Right ventricle myocardium inferior (tissue), 1 donor: ENCODE measurements around the gene SERPINI2. TPM values are rescaled to one million over a fixed set of nuclear protein-coding genes. Genes with fewer than 3 reads are reported as not detected.
"Not testable (repeated sequence)": the region's sequence is repeated elsewhere in the genome, so short reads cannot be mapped to it uniquely, and the experiment has no call there.

Experiments
- ATAC-seq: fragments of 200-7000 bp; cut with Tn5 transposase; one replicate; pipeline ENCODE4 v1.9.1; 2020; ENCODE audit warnings: mild to moderate bottlenecking, moderate library complexity
- DNase-seq: peaks from one replicate; pipeline ENCODE4 v3.0.0; 2021; ENCODE audit errors: missing footprints
- intact Hi-C: fragments of 100-400 bp; cut with DNase I; formaldehyde crosslinking; loops from one replicate; pipeline ENCODE4 v1.11.0; 2022
- total RNA-seq: library from RNA; stranded (reverse); fragmentation: NEBNext Ultra II Directional; extraction: Animal tissue kit (Norgen Biotek cat#: 25700); gene quantifications from one replicate; pipeline ENCODE4 v1.2.1, GENCODE V29; 2021
- donor health status: DM: no; HTN: yes; CAD: no; lungs with severe emphysema.

The SERPINI2 gene
- total RNA-seq, 1 donor from 2014 or later, result not detected

DNA sequence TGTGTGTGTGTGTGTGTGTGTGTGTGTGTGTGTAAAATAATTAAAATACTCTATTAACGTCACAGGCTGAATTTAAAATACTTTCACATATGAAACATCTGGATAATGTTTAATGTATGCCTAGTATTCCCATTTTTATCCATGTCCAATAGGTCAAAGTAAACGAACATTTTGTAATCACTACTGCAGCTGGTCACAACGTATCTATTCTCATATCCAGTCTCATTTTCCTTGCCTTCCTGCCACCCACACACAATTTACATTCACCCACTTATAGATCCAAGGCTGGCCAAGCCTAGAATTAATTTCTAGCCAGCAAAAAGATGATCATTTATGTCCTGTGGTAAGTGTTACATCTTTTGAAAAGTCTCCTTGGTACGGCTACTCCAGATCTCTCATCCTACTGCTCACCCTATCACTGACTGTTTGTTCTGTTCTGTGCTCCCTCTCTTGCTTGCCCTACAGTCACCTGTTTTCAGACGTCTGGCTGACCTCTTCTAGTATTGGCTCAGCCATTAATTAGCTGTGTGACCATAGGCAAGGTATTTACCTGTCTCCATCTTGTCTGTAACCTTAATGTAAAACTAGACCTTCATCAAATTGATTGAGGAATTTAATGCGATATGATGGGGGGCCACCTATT lies 17.6 kb downstream of the SERPINI2 start:
- intact Hi-C loops, result no loop called here
- ATAC-seq, result no peak
- no peak for DNase-seq

DNA sequence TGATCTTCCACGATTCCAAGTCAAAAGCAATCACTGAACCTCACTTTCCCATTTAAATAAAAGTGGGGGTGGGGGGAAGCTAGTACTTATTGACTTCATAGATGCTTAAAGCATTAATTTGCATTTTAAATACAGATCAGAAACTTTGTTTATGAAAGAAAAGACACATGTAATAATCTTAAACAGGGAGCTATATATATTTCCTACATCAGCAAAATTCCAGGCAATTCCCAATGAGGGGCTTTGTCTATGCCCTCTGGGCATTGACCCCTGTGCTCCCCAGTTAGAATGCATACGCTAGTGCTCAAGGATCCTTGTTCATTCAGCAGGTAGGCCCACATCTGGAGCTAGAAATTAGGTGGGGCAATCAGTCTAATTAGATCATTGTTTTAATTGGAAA lies 20.0 kb downstream of the SERPINI2 start:
- DNase-seq (no peak), ATAC-seq (no peak)
- intact Hi-C loops, result no loop called here

GRCh38 chr3:167451282-167451681 lies 22.6 kb downstream of the SERPINI2 start:
- DNase-seq (no peak), ATAC-seq (no peak)
- intact Hi-C loops, result no loop called here

DNA sequence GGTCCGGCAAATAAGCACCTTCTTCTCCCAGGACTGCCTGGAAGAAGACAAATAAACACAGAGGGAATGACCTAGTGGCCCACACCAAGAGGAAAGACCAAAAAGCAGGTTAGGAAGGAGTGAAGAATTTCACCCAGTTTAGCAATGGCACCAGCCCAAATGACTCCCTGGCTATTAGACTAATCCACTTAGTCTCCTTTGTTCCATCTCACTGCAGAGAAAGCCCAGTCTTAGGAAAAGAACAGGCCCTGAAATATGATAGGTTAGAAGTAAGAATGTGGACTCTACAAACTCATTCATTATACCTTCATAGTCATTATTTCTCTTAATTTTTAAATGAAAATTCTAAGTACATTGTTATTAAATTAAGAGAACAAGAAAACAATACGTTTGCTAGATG lies 23.2 kb downstream of the SERPINI2 start:
- DNase-seq (no peak), ATAC-seq (no peak)

DNA sequence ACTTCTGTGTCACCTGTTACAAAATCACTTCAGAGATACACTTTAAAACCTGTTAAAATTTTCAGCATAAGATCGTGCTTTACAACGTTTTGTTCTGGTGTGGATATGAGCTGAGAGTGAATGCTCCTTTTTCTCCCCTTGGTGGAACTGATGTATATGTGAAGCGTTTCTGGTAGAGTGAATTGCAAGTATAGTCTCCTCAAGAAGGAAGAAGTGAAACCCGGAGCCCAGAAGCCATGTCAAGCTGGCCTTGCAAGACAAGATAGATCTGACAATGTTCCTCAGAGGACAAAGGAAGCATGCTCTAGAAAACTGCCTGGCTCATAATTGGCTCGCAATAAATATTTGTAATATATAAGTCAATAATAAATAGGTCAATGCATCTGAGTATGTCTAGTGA lies 23.6 kb downstream of the SERPINI2 start:
- DNase-seq (no peak), ATAC-seq (no peak)
- intact Hi-C loops, result no loop called here

More for the DNA sequence above, 23.2 kb downstream of the SERPINI2 start:
- intact Hi-C loops, result no loop called here

GRCh38 chr3:167445491-167445890 lies 28.4 kb downstream of the SERPINI2 start:
- no peak for ATAC-seq
- intact Hi-C loops, result no loop called here
- DNase-seq, result no peak

DNA sequence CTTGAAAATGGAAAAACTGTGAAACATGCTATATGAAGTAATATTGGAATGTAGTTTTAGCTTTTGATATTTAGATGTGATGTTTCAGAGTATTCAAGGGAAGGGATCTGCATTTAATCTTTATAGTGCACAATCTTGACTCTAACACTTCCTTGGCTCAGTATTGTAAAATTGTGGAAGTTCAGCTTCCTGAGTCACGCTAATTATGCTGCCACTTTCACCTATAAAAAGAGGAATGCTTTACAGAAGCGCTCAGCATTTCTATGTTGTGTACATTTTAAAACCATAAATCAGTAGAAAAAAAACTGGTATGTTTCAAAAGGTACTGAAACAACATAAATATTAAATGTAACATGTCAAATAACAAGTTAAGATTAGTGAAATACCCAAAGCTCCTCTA lies 32.6 kb downstream of the SERPINI2 start:
- DNase-seq (no peak), ATAC-seq (no peak)
- intact Hi-C loops, result no loop called here

- no peak for ATAC-seq
- no peak for DNase-seq
- intact Hi-C loops, result no loop called here
Measured at GRCh38 chr3:167437428-167438139, 36.3 kb downstream of the SERPINI2 start.

DNA sequence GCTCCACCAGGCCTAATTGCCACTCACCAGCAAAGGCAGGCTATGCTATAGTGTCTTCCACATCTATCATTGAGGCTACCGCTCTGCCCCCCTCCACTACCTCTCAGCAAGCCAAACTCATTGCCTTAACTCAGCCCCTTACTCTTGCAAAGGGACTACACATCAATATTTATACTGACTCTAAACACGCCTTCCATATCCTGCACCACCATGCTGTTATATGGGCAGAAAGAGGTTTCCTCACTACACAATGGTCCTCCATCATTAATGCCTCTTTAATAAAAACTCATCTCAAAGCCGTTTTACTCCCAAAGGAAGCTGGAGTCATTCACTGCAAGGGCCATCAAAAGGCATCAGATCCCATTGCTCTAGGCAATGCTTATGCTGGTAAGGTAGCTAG lies 46.9 kb downstream of the SERPINI2 start:
- DNase-seq, ATAC-seq, intact Hi-C loops: not testable (repeated sequence)

DNA sequence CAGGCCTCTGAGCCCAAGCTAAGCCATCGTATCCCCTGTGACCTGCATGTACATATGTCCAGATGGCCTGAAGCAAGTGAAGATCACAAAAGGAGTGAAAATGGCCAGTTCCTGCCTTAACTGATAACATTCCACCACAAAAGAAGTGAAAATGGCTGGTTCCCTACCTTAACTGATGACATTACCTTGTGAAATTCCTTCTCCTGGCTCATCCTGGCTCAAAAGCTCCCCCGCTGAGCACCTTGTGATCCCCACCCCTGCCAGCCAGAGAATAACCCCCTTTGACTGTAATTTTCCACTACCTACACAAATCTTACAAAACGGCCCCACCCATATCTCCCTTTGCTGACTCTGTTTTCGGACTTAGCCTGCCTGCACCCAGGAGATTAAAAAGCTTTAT lies 51.4 kb downstream of the SERPINI2 start:
- ATAC-seq, DNase-seq, intact Hi-C loops: not testable (repeated sequence)

DNA sequence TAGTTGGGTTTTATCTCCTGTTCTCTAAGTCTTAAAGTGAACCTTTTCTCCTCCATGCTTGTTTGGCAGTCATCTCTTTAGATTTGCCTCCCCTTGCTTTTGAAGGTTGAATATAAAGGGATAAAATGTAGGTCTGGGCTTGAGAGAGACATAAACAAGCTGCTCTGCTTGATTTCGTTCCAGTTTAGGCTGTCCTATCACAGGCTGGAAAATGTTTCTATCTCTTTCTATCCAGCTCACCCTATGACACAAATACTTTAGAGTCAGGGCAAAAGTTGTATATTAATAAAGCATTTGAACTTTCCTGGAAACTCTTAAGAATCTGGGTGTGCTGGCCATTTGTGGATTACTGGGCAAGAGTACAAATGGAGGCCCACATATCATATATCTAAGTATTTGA lies 64.2 kb downstream of the SERPINI2 start:
- ATAC-seq (no peak), DNase-seq (no peak)
- intact Hi-C loops, result loop anchor here (5.0 to 10.0 kb wide), 2 partner anchors 275 to 473 kb away; no protein-coding TSS in a partner anchor

- intact Hi-C loops, result loop anchor here (5.0 to 10.0 kb wide), 2 partner anchors 278 to 475 kb away; no protein-coding TSS in a partner anchor
- no peak for ATAC-seq
- DNase-seq, result no peak
Measured at GRCh38 chr3:167406876-167407492, 66.9 kb downstream of the SERPINI2 start.

DNA sequence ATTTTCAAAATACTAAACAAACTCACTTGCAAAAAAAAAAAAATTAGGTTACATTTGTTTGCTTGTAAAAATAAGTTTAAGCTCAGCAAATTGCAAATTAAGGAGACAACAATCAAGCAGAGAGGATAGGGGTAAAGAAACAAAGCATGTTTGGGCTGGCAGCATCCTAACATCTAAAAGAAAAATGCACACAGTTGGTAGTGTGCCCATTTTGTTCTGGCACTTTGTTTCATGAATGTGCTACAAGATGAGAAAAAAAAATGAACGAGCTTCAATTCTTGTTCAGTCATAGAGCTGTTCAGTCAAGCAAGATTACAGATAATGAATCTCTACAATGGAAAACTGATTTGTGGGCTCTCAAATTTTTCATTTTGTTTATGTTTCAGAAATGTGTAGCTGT lies 76.0 kb downstream of the SERPINI2 start:
- DNase-seq, result no peak
- intact Hi-C loops, result no loop called here
- ATAC-seq, result no peak

- intact Hi-C loops, result no loop called here
- DNase-seq (no peak), ATAC-seq (no peak)
Measured at GRCh38 chr3:167396075-167396474, 77.8 kb downstream of the SERPINI2 start.

DNA sequence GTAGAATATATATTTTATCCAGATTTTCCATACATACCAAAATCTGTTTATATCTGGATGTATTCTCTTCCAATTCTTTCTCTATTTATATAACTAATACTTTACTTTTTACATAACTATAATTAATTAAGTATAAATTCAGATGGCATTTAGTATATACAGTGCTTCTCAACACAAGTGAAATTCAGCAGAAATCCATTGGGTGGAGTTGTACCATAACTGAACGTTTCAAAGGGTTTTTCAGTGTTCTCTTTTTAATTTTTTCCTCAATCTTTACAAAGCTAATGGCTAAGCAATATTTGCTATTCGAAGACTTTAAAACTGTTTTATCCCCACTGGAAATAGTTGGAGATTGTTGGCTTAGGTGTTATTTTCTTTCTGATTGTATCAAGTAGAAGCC lies 79.8 kb downstream of the SERPINI2 start:
- intact Hi-C loops, result no loop called here
- DNase-seq (no peak), ATAC-seq (no peak)

Other genes with a start within 250 kb of the SERPINI2 start
- gene ZBBX, start 93.7 kb downstream of the SERPINI2 start, total RNA-seq, result not detected
- gene WDR49, start 179.9 kb upstream of the SERPINI2 start, total RNA-seq, result 1.9 TPM